Occipital lobe (tissue), 2 donors: ENCODE results near the gene SEC24B. TPM values are rescaled to one million over a fixed set of nuclear protein-coding genes. Genes with fewer than 3 reads are reported as not detected.
A peak's percentile ranks its signal among the peaks of the same experiment; 100 is the strongest.
"Not testable (repeated sequence)": the region's sequence is repeated elsewhere in the genome, so short reads cannot be mapped to it uniquely, and the experiment has no call there.

ENCODE experiments used
- DNase-seq: peaks from one replicate; lab custom pipeline; 2025; lab: John Stamatoyannopoulos, UW
- total RNA-seq: library from RNA; depleted of rRNA; stranded (reverse); fragments of >200 nt; gene quantifications from one replicate; pipeline ENCODE4 v1.2.3, GENCODE V29; 2014

SEC24B gene
- total RNA-seq, 1 donor from 2014 or later: 31.8 TPM

- DNase-seq: no peak
These were observed 65.9 kb downstream of the SEC24B start for GRCh38 chr4:109499513-109499912.

DNA sequence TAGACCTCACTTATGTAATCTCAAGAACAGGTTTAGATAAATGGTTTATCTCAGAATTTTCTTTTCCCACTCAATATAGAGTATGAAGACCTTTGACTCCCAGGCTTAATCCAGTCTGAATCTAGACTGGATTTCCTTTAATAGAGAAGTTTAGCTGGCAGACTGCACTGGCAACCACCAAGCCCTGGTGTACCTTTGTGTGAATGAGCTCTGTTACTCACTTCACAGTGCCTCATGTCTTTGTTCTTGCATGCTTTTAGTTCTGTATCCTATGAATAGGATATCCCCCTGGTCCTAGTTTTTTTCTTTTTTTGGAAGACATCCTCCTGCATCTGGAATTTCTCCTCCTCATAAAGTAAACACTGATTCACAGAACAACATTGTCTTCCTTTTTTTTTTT, 73.3 kb downstream of the SEC24B start:
- no peak for DNase-seq

GRCh38 chr4:109510687-109511086, 77.1 kb downstream of the SEC24B start:
- no peak for DNase-seq

- DNase-seq: no peak
These were observed 77.8 kb downstream of the SEC24B start for GRCh38 chr4:109511414-109511813.

GRCh38 chr4:109513368-109513767, 79.8 kb downstream of the SEC24B start:
- DNase-seq: not testable (repeated sequence)

DNA sequence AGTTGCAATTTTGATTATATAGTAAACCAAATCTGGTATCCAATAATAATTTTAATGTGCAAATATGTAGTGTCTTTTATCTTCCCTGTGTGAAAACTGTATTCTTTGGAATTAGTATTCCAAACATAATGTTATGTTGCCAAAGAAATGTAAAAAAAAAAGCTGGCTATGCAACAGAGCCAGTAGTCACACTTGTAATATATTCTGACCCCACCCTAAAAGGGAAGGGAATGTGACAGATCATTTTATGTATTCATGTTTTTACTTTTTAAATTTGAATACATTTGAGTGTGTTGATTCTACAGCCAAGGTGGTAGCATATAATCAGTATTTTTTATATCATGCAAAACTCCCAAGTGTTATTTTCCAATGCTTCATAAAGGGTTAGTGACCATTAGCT, 98.6 kb downstream of the SEC24B start:
- DNase-seq: no peak

- no peak for DNase-seq
These were observed 111.8 kb downstream of the SEC24B start for GRCh38 chr4:109545401-109545800.

- DNase-seq: no peak
These were observed 113.8 kb downstream of the SEC24B start for GRCh38 chr4:109547394-109547793.

GRCh38 chr4:109548655-109549054, 115.0 kb downstream of the SEC24B start:
- DNase-seq: no peak

- DNase-seq: no peak
These were observed 118.6 kb downstream of the SEC24B start for GRCh38 chr4:109552237-109552636.

GRCh38 chr4:109553130-109553529, 119.5 kb downstream of the SEC24B start:
- DNase-seq: no peak

DNA sequence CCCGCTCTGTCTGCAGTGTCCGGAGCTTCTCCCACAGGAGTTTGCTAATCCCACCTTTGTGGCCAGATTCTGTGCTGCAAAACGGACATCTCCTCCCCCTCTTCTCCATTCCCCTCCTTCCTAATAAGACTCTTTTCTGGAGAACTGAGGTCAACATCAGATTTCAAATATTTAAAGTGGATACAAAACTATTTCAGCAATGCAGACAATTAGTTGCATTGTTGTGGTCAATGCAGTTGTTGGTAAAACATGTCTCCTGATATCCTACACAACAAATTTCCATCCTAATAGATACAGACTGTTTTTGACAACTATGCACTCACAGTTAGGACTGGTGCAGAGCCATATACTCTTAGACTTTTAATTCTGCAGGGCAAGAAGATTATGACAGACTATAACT, 121.4 kb downstream of the SEC24B start:
- no peak for DNase-seq

GRCh38 chr4:109557433-109557832, 123.8 kb downstream of the SEC24B start:
- no peak for DNase-seq

DNA sequence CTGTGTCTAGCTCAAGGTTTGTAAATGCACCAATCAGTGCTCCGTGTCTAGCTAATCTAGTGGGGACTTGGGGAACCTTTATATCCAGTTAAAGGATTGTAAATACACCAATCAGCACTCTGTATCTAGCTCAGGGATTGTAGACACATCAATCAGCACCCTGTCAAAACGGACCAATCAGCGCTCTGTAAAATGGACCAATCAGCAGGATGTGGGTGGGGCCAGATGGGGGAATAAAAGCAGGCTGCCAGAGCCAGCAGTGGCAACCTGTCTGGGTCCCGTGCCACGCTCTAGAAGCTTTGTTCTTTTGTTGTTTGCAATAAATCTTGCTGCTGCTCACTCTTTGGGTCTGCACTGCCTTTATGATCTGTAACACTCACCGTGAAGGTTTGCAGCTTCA, 124.5 kb downstream of the SEC24B start:
- not testable (repeated sequence) for DNase-seq

- DNase-seq: no peak
These were observed 126.0 kb downstream of the SEC24B start for GRCh38 chr4:109559625-109559982.

- peak; percentile 32 for DNase-seq
These were observed 126.5 kb downstream of the SEC24B start, which contains the start of gene MCUB for GRCh38 chr4:109559983-109560686. TSS of gene MCUB (plus strand) at chr4:109560246. CDS start at chr4:109560338, 92 bp downstream.

GRCh38 chr4:109560687-109561461, 127.3 kb downstream of the SEC24B start:
- DNase-seq: peak; percentile 15

DNA sequence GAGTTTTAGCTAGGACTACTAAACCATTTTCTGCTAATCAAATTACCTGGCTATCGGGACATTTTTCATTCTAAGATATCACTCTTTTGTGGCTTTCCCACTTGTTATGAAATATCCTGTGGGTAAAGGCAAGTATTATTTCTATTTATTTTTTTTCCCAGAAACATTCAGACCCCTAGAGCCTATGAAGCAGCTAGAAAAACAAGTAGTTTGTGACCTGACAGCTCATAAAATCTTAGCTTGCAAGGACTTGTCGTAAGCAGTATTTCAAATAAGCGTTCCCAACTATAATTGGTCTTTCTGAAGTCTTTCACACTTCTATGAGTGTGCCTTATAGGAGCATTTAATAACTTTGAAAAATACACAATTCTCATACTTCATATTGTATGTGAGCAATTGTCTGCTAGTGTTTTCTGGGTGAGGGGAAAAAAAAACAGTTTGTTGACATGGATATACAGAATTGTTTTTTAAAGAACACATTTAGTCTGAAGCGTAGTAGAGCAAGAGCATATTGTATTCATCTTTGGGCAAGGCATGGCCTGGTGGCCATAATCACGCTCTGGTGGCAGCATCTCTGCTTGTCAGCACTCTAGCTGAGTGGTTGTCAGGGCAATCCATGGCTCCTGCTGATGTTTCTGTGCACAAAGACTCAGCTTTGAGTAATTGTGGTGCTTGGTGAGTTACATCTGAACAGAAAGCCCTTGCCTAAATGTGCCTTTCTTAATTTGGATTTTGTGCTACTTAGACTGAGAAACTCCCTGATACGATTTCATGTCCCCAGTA, 129.0 kb downstream of the SEC24B start:
- no peak for DNase-seq

- no peak for DNase-seq
These were observed 137.9 kb downstream of the SEC24B start for GRCh38 chr4:109571494-109571893.

GRCh38 chr4:109572154-109572553, 138.5 kb downstream of the SEC24B start:
- DNase-seq: no peak

DNA sequence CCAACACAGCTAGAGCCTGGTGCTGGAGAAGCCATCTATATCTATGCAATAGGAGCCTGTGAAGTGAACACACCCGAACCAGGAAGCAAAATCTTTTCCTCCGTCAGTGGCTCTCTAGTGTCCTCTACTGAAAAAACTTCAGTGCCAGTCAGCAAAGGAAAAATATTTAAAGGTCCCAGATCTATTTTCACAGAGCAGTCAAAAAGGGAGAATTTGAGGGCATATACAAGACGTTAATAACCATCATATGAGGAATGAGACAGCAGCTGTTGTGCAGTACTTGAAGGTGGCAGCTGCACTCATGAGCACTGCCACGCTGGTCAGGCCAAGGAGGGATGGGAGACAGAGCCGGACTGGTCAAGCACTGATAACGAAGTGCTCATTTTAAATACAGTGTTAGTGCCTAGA, 140.8 kb downstream of the SEC24B start:
- no peak for DNase-seq
